ENCODE data around the gene MAG. TPM values are rescaled to one million over a fixed set of nuclear protein-coding genes. Genes with fewer than 3 reads are reported as not detected.

MAG gene
- total RNA-seq, 1 donor from 2014 or later = not detected

- no peaks in the 10 kb centered on the region for H3K27me3 Mint-ChIP-seq (ENCODE audit: low read depth)
- no peaks in the 10 kb centered on the region for H3K9me3 Mint-ChIP-seq
- DNase-seq (ENCODE audit: low read depth, low spot score) = no peak
- H3K4me1 Mint-ChIP-seq = peaks cover 18% of the 10 kb centered on the region
- TF ChIP-seq CTCF (conservative IDR thresholded peaks at IDR 0.05) = peak; percentile 53
- no peak overlapping the region for H3K4me3 Mint-ChIP-seq
- H3K36me3 Mint-ChIP-seq (ENCODE audit: low read depth) = no peaks in the 10 kb centered on the region
- no peak overlapping the region for H3K27ac Mint-ChIP-seq (ENCODE audit: unreplicated experiment)
Observed at GRCh38 chr19:35306473-35307246, 14.7 kb downstream of the MAG start.

GRCh38 chr19:35307931-35308330 is 16.0 kb downstream of the MAG start:
- H3K36me3 Mint-ChIP-seq (ENCODE audit: low read depth) = no peaks in the 10 kb centered on the region
- no peak for DNase-seq (ENCODE audit: low read depth, low spot score)
- no peaks in the 10 kb centered on the region for H3K27me3 Mint-ChIP-seq (ENCODE audit: low read depth)
- no peaks in the 10 kb centered on the region for H3K9me3 Mint-ChIP-seq
- no peak for TF ChIP-seq CTCF (conservative IDR thresholded peaks at IDR 0.05)
- H3K27ac Mint-ChIP-seq (ENCODE audit: unreplicated experiment) = peak overlapping the region; percentile 94
- H3K4me1 Mint-ChIP-seq = peaks cover 18% of the 10 kb centered on the region
- H3K4me3 Mint-ChIP-seq = no peak overlapping the region

- peaks cover 18% of the 10 kb centered on the region for H3K4me1 Mint-ChIP-seq
- H3K36me3 Mint-ChIP-seq (ENCODE audit: low read depth) = no peaks in the 10 kb centered on the region
- TF ChIP-seq CTCF (conservative IDR thresholded peaks at IDR 0.05) = no peak
- no peak for DNase-seq (ENCODE audit: low read depth, low spot score)
- no peak overlapping the region for H3K27ac Mint-ChIP-seq (ENCODE audit: unreplicated experiment)
- H3K9me3 Mint-ChIP-seq = no peaks in the 10 kb centered on the region
- no peaks in the 10 kb centered on the region for H3K27me3 Mint-ChIP-seq (ENCODE audit: low read depth)
- H3K4me3 Mint-ChIP-seq = no peak overlapping the region
Observed at GRCh38 chr19:35308910-35309309, 16.9 kb downstream of the MAG start.

- DNase-seq (ENCODE audit: low read depth, low spot score) = no peak
- no peaks in the 10 kb centered on the region for H3K36me3 Mint-ChIP-seq (ENCODE audit: low read depth)
- no peaks in the 10 kb centered on the region for H3K27me3 Mint-ChIP-seq (ENCODE audit: low read depth)
- peaks cover 18% of the 10 kb centered on the region for H3K4me1 Mint-ChIP-seq
- peak overlapping the region; percentile 35 for H3K27ac Mint-ChIP-seq (ENCODE audit: unreplicated experiment)
- no peak overlapping the region for H3K4me3 Mint-ChIP-seq
- TF ChIP-seq CTCF (conservative IDR thresholded peaks at IDR 0.05) = no peak
- no peaks in the 10 kb centered on the region for H3K9me3 Mint-ChIP-seq
Observed at GRCh38 chr19:35309481-35310279, 17.7 kb downstream of the MAG start.

- Mint-ChIP-seq H3K36me3 (ENCODE audit: low read depth) (no peaks in the 10 kb centered on the region), H3K27me3 (ENCODE audit: low read depth) (no peaks in the 10 kb centered on the region), H3K4me1 (peaks cover 18% of the 10 kb centered on the region), H3K27ac (ENCODE audit: unreplicated experiment) (no peak overlapping the region), H3K9me3 (no peaks in the 10 kb centered on the region), H3K4me3 (no peak overlapping the region)
- DNase-seq (ENCODE audit: low read depth, low spot score) = no peak
- no peak for TF ChIP-seq CTCF (conservative IDR thresholded peaks at IDR 0.05)
Observed at GRCh38 chr19:35310331-35310730, 18.4 kb downstream of the MAG start.

All from neural crest cell (in vitro differentiated cells).